Non-pigmented ciliary epithelial cell (primary cell): ENCODE results near the gene KCNK10.
A peak's percentile ranks its signal among the peaks of the same experiment; 100 is the strongest.
"Not testable (repeated sequence)": the region's sequence is repeated elsewhere in the genome, so short reads cannot be mapped to it uniquely, and the experiment has no call there.

Experiments
- DNase-seq: peaks from one replicate; pipeline ENCODE4 v3.0.0-alpha.2; 2010; ENCODE audit warnings: low read depth

Gene KCNK10

GRCh38 chr14:88266474-88266873 lies 56.6 kb downstream of the KCNK10 start:
- no peak for DNase-seq

- DNase-seq, result no peak
Measured at GRCh38 chr14:88264116-88264515, 59.0 kb downstream of the KCNK10 start.

GRCh38 chr14:88261302-88261701 lies 61.8 kb downstream of the KCNK10 start:
- not testable (repeated sequence) for DNase-seq

GRCh38 chr14:88258021-88258420 lies 65.0 kb downstream of the KCNK10 start:
- DNase-seq, result no peak

- no peak for DNase-seq
Measured at GRCh38 chr14:88256997-88257950, 65.8 kb downstream of the KCNK10 start.

GRCh38 chr14:88255798-88256197 lies 67.3 kb downstream of the KCNK10 start:
- DNase-seq, result no peak

GRCh38 chr14:88255196-88255595 lies 67.9 kb downstream of the KCNK10 start:
- DNase-seq, result no peak

- DNase-seq, result no peak
Measured at GRCh38 chr14:88252498-88252897, 70.6 kb downstream of the KCNK10 start.

- DNase-seq, result no peak
Measured at GRCh38 chr14:88251650-88252049, 71.4 kb downstream of the KCNK10 start.

GRCh38 chr14:88249266-88249665 lies 73.8 kb downstream of the KCNK10 start:
- DNase-seq, result no peak

GRCh38 chr14:88248606-88249005 lies 74.5 kb downstream of the KCNK10 start:
- DNase-seq, result peak; percentile 10

- DNase-seq, result no peak
Measured at GRCh38 chr14:88247228-88247627, 75.8 kb downstream of the KCNK10 start.

- DNase-seq, result no peak
Measured at GRCh38 chr14:88245321-88245720, 77.7 kb downstream of the KCNK10 start.

- DNase-seq, result no peak
Measured at GRCh38 chr14:88243946-88244345, 79.1 kb downstream of the KCNK10 start.

GRCh38 chr14:88242446-88242845 lies 80.6 kb downstream of the KCNK10 start:
- no peak for DNase-seq

GRCh38 chr14:88241810-88242209 lies 81.3 kb downstream of the KCNK10 start:
- DNase-seq, result no peak

- no peak for DNase-seq
Measured at GRCh38 chr14:88234442-88234841, 88.6 kb downstream of the KCNK10 start.

GRCh38 chr14:88233915-88234314 lies 89.2 kb downstream of the KCNK10 start:
- no peak for DNase-seq

- DNase-seq, result no peak
Measured at GRCh38 chr14:88232771-88233170, 90.3 kb downstream of the KCNK10 start.

GRCh38 chr14:88231603-88232002 lies 91.5 kb downstream of the KCNK10 start:
- no peak for DNase-seq

- DNase-seq, result no peak
Measured at GRCh38 chr14:88229428-88229827, 93.6 kb downstream of the KCNK10 start.

GRCh38 chr14:88228522-88229236 lies 94.4 kb downstream of the KCNK10 start:
- DNase-seq, result no peak

- DNase-seq, result no peak
Measured at GRCh38 chr14:88227693-88228092, 95.4 kb downstream of the KCNK10 start.
